Subcutaneous adipose tissue (tissue), 4 donors: ENCODE measurements around the gene OPN4. TPM values are rescaled to one million over a fixed set of nuclear protein-coding genes. Genes with fewer than 3 reads are reported as not detected.

Experiments
- CTCF ChIP-seq: fragments of 450-650 bp; IDR thresholded peaks from one replicate; pipeline ENCODE4 v1.5.1; 2016; ENCODE audit warnings: low read depth, mild to moderate bottlenecking, control low read depth, antibody characterized with exemption, moderate library complexity
- total RNA-seq, 4 donors: library from RNA; depleted of rRNA; stranded (reverse); fragments of >200 nt; gene quantifications; one replicate each; pipeline ENCODE4 v1.1.0, GENCODE V29; 2016

Gene OPN4
- total RNA-seq, 4 donors from 2014 or later: 0.22 to 1.5 TPM; not detected in 2

- TF ChIP-seq CTCF: no peak
These were observed 11.8 kb upstream of the OPN4 start for GRCh38 chr10:86642499-86642898.

- TF ChIP-seq CTCF: no peak
These were observed 10.1 kb upstream of the OPN4 start for GRCh38 chr10:86644152-86644793.

GRCh38 chr10:86644794-86645445 is 9.4 kb upstream of the OPN4 start:
- no peak for TF ChIP-seq CTCF

GRCh38 chr10:86646532-86646931 is 7.8 kb upstream of the OPN4 start:
- TF ChIP-seq CTCF: no peak

- TF ChIP-seq CTCF: no peak
These were observed 7.4 kb upstream of the OPN4 start for GRCh38 chr10:86646933-86647332.

- no peak for TF ChIP-seq CTCF
These were observed 6.3 kb upstream of the OPN4 start for GRCh38 chr10:86647773-86648703.
